GM19452 (cell line): Measurements from ENCODE around the gene NARF.

Experiments used
- ATAC-seq: cut with Tn5 transposase; IDR thresholded peaks from one replicate; pipeline ENCODE4 v1.9.1; 2021; ENCODE audit not compliant: unreplicated experiment

Gene NARF

DNA sequence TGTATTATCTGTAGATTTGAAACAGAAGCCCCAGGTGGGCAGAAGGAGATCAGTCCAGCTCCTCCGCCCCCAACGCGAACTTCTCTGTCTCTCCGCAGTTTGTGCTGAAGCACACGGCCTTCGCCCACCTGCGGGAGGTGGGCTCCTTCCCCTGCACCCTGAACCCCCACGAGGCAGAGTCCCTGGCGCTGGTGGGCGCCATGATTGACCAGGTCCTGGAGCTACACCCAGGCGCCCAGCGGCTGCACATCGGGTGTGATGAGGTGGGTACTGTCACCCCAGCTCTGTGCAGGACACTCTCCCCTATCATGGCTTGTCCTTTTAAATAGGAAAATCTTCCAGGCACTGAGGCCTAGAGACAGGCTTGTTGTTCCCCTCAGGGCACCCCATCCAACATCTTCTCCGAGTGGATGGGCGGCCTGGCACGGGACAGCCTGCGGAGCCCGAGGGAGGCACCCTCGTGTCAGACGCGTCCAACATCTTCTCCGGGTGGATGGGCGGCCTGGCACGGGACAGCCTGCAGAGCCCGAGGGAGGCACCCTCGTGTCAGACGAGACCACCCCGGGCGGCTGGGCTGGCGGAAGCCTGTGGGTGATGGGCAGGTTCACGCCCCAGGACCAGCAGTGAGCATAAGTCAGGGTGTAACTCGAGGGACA is 24.9 kb upstream of the NARF start:
- no peak for ATAC-seq

DNA sequence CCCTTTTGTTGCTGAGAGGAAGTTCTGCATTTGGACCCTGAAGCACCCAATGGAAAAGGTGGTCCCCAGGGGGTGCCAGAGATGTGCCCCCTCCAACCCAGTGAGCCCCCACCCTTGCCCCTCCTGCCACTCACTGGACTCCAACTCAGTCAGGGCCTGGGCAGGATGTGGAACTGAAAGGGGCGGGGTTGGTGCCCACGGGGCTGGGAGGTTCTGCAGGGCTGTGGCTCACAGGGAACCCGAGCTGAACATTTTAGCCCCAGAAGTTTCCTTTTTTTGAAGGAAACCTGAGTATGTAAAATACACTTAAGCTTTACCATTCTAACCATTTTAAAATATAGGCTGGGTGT is 24.4 kb upstream of the NARF start:
- ATAC-seq, result no peak

DNA sequence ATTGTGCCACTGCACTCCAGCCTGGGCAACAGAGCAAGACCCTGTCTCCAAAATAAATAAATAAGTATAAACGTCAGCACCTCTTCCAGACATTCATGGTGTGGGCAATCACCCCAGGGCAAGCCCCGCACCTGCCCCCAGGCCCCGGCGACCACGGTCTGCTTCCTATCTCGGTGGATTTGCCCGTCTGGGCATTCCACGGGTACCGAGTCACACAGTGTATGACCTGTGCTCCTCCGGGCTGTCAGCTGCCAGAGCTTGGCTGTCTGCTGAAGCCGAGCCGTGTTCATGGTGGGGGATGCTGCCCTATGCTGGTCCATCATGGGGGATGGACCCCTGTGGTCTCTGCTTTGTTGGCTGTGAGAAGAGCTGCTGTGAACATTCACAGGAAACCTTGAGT is 23.4 kb upstream of the NARF start:
- no peak for ATAC-seq

DNA sequence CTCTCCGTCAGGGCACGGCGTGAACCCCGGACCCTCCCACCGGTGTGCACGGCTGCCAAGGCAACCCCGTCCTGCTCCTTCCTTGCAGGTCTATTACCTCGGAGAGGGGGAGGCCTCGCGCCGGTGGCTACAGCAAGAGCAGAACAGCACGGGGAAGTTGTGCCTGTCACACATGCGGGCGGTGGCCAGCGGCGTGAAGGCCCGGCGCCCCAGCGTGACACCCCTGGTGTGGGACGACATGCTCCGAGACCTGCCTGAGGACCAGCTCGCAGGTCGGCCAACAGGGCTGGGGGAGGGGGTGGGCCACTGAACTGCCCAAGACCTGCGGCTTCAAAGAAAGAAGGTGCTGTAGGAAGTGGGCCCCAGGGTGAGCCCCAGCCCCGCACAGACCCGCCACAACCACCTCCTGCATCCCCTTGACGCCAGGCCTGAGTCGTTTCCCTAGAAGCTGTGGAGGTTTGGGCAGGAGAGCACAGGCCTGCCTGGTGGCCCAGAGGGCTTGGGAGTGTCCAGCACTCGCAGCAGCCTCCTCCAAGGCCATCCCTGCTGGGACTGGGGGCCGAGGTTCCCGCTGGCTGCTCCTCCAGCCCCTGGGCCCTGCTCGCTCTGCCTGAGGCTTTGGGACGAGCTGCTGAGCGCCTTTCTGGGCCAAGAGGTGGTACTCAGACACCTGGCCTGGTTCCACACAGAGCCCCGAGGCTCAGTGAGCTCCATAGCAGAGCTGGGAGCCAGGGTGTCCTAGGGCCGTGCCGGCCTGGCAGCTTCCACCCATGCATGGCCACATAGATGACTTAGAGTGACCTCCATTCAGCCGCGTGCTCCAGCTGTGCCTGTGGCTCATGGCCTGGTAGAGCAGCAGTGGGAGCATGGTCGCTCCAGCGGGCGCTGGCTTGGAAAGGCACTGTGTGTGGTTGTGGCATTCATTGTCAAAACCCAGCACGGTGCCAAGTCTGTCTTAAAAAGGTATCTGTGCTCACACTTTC is 22.6 kb upstream of the NARF start:
- ATAC-seq, result no peak

DNA sequence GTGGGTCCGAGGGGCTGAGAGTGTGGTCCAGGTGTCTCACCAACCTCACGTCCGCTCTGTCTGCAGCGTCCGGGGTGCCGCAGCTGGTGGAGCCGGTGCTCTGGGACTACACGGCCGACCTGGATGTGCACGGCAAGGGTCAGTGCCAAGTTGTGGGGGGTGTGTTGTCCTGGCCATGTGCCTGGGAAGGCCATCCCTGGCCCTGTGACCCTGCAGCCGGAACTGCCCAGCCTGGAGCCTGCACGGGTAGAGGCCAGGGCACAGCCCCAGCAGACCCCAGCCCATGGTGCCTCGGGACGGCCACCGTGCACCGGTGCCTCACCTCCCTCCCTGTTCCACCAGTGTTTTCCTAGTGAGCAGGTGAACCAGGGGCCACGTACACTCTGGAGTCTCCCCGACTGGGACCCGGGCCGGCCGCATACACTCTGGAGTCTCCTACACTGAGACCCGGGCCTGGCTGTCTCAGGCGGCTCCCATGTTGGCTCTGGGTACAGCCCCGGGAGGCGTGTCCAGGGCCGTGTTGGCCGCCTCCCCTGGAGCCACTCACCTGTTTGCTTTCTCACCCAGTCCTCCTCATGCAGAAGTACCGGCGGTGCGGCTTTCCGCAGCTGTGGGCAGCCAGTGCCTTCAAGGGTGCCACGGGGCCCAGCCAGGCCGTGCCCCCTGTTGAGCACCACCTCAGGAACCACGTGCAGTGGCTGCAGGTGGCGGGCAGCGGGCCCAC is 21.8 kb upstream of the NARF start:
- no peak for ATAC-seq

DNA sequence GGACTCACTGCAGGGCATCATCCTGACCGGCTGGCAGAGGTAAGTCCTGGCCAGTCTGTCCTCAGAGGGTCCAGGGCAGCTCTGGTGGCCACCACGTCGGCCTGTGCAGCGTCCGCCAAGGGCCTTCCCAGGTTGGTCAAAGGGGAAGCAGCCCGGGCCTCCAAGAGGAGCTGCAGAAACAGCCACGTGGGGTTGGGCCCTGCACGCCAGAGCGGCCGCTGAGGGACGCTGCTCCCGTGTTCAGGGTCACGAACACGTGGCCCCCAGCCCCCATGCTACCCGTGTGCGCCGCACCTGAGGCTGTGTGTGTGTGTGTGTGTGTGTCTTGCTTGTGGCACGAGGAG is 21.2 kb upstream of the NARF start:
- ATAC-seq, result no peak

DNA sequence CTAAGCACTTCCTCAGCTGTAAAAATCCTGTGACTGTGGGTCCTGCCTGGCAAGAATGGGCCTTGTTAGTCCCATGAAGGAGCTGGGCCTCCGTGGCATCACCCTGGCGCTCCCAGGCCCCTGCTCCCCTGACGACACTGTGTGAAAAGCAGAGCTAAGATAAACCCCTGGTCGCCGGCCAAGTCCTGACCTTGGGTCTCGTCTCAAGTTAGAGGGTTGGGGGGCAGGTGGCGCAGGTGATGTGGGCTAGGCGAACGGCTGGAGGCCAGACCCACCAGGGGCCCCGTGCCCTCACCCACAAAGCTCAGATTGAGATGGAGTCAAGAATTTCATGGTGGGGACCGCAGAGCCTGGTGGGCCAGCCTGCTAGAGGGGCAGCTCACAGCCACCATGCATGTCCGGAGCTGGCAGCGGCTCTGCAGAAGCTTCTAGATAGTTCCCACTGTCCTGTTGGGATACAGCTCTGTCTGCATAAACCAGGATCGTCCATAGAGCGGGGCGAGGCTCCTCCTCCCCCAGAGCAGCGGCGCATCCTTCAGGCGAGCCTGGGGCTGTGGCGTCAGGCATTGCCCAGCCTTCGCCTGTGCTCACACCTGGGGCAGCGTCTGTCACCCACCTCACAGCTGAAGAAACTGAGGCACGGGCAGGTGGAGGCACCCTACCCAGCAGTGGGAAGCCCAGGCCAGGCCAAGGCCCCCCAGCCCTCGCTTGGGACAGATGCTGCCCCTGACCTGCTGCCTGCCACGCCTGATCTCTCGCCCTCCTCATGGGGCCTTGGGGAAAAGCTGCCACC is 19.9 kb upstream of the NARF start:
- ATAC-seq, result no peak

DNA sequence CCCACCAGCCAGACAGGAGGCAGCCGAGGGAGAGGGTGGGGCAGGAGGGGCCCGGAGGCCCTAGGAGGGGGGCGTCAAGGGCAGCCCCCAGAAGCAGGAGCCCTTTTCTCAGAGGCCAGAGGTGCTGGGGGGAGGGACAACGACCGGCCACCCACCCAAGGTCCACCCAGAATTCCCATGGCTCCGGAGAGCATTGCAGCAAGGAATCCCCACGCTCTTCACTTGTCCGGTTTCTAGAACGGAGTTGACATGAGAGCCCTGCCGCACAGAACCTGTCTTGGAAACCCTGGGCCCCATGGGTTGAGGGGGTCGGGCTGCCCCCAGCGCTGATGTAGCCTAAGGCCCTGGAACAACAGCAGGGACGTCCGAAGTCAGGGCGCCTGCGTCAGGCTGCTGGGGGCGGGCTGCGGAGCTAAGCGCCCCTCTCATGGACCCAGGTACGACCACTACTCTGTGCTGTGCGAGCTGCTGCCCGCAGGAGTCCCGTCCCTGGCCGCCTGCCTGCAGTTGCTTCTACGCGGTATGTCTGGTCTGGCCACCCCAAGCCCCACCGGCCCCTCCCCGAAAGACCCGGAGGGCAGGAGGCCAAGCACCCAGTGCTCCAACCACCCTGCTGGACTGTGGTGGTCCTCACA is 19.2 kb upstream of the NARF start:
- ATAC-seq, result no peak

DNA sequence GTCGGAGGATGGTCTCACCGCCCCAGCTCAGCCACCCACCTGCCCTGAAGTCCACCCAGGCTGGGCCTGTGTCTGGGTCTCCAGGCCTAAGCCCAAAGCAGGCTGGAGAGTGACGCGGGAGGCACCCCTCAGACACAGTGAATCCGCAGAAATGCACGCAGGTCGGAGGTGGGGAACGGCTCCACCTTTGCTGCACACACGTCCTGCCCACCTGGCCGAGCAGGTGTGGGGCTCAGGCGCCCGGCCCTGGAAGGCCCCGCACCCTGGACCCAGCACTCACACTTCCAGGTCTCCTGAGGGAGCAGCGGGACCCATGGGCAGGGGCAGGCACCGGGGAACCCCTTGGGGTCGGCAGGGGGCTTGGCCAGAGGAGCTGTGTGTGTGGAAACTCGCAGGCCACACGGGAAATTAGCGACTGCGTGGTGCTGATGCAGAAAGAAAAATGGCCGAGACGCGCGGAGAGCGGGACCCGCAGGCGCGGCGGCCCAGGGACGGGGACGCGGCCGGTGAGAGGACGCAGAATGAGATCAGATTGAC is 18.6 kb upstream of the NARF start:
- ATAC-seq, result no peak

DNA sequence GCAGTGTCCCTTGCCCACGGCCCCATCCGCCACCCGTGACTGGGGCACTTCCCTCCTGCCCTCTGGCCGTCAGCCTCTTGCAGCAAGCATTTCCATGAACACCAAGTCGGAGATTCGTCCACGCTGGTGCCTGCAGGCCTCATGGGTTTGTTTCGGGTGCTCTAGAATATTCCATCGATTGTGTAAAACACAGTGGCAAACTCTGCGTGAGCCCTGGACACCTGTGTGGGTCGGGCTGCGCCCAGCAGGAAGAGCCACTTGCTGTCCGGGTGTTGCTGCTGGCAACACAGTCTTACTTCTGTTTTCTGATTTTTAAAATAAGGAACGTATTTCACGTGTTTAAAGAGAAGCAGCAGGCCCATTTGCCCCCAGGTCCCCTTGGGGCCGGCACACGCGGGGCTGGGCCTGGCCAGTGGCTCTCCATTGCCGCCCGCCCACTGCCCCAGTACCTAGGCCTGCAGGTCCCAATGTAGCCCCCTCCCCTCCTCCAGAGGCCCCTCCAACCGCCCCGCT is 18.0 kb upstream of the NARF start:
- ATAC-seq, result no peak

DNA sequence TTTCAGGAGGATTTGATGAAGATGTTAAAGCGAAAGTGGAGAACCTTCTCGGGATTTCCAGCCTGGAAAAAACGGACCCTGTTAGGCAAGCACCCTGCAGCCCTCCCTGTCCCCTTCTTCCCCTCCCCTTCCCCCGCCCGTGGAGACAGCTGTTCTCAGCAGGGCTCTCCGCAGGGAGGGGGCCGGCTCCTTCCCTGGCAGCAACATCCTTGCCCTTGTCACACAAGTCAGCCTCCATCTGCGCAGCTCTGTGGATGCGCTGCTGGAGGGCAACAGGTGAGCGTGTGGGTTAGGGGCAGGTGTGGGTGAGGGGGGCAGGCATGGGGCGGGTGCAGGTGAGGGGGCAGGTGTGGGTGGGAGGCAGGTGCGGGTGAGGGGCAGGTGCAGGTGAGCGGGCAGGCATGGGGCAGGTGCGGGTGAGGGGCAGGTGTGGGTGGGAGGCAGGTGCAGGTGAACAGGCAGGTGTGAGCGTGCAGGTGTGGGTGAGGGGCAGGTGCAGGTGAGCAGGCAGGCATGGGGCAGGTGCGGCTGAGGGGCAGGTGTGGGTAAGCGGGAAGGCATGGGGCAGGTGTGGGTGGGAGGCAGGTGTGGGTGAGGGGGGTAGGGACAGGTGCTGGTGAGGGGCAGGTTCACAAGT is 17.4 kb upstream of the NARF start:
- ATAC-seq, result no peak

DNA sequence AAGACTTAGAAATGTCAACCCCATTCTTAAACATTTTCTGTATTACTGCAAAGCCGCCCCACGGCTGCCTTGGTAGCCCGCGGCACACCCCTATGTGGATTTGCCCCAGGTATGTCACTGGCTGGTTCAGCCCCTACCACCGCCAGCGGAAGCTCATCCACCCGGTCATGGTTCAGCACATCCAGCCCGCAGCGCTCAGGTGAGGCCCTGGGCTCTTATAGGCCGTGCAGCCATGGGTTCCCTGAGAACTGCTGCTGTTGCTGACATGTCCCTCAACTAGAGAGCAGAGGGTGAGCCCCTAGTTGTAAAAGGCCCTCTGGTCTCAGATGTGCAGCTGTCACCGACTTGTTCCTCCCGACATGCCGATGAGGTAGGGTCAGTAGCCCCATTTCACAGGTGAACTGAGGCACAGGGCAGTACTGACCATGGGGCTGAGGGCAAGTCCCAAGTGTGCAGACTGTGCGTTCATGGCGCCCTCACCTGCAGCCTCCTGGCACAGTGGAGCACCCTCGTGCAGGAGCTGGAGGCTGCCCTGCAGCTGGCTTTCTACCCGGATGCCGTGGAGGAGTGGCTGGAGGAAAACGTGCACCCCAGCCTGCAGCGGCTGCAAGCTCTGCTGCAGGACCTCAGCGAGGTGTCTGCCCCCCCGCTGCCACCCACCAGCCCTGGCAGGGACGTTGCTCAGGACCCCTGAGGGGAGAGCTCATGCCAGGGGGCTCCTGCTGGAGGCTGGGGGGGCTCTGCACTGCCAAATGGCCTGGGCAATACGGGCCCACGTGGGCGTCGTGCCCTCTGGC is 16.7 kb upstream of the NARF start:
- no peak for ATAC-seq

DNA sequence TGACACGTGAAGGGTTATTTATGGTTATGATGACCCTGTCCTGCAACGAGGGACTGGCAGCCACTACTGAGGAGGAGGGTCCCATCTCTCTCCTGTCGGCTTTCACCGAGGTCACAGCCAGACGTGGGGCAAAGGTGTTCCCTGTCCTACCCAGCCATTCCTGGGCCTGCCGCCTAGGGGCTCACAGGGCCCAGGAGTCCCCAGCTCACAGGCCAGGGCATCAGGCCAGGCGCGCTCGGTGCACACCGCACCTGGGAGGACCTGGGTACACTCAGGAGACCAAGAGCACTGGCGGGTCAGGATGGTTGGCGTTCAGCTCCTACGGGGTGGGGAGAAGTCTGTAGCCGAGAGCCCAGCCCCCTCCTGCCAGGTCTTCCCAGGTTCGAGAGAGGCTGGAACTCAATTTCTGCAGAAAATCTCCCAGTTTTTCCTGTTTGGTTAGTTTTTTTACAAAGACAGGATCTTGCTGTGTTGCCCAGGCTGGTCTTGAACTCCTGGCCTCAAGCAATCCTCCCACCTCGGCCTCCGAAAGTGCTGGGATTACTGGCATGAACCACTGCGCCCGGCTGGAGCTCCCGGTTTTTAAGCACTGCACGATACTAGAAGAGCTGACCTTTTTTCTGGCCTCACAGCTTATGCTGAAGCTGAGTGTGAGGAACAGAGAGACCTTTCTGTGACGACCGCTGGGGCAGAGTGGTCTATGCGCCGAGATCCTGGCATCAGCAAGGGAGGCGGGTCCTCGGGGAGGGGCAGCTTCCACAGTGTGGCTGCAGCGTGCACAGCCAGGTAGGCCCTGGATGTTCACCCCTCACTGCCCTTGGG is 15.7 kb upstream of the NARF start:
- no peak for ATAC-seq

DNA sequence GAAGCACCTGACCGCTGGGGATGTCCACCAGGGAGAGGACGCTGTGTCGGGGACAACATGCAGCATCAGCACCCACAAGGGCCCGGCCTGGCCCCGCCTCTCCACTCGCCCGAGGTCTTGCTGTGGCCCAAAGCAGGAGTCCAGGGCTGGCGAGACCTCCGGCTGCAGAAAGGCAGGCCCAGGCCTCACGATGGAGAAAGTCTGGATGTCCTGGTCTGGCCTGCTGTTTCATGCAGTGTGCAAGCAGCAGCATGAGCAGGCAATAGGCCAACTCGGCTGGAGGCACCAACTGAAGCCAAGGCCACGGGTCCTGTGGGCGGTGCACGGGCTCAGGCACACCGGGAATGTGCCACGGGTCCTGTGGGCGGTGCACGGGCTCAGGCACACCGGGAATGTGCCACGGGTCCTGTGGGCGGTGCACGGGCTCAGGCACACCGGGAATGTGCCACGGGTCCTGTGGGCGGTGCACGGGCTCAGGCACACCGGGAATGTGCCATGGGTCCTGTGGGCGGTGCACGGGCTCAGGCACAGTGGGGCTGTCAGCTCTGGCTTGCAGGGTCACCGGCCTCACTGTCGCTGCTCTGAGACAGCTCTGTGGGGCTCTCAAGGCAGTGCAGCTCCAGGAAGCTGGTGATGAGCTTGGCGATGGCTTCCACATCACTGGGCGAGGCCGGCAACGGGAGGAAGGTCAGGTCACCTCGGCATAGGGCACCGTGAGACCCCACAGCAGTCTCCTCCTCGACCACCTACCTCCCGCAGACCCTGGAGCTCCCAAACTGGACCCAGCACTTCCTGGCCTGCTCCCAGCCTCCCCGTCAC is 14.9 kb upstream of the NARF start:
- ATAC-seq, result no peak

DNA sequence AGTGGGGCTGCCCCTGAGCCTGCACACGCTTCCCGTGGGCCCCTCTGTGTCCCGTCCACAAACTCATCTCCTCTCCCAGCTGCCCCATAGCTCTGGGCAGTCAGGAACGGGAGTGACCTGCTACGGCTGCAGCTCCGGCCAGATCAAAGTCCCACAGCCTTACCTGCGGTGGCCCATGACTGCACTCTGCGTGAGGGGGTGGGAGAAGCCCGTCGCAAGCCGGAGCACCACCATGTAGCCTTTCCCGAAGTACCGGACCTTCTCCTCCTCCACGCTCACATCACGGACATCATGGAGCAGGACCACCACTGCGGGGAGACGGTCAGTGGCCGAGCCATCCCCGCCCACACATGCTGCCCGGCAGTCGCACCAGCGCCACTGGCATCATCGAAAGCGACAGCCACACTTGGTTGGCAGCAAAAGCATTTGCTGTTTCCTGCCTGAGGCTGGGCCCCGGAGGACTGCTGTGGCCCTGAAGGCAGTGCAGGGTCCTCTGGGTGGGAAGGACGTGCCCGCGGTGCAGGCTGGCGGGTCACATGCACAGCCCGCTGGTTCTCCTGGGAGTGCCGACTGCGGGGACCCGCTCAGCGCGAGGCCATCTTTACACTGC is 14.2 kb upstream of the NARF start:
- ATAC-seq, result no peak

DNA sequence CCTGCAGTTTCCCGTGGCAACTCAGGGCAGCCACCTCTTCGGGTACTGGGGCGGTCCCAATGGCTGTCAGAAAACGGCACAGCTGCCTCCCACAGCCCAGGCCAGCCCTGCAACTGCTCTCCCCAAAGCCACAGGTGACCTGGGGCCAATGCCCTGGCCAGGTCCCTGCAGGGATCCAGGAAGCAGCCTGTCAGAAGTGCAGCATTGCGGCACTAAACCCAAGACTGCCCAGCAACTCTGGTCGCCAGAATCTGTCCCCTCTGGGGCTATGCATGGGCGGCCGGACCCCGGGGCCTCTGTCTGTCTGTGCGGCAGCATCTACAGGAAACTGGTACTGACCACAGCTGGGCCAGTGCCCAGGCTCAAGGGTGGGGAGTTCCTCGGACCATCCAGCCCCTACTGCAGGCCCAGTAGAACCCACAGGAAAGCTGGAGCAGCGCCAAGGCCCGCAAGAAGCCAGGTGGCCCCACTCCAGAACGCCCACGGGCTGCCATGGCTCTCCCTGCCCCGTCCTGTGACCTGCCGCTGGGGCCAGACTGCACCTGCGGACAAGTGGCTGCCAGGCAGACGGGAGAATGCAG is 13.5 kb upstream of the NARF start:
- ATAC-seq, result no peak
